Dermis microvascular lymphatic vessel endothelial cell (primary cell): ENCODE results near the gene SLC25A30. TPM values are rescaled to one million over a fixed set of nuclear protein-coding genes. Genes with fewer than 3 reads are reported as not detected.
A peak's percentile ranks its signal among the peaks of the same experiment; 100 is the strongest.
"Not testable (repeated sequence)": the region's sequence is repeated elsewhere in the genome, so short reads cannot be mapped to it uniquely, and the experiment has no call there.

Experiments
- DNase-seq, 2 donors: peaks; one replicate each; pipeline versions ENCODE4 v3.0.0 to v3.0.0-alpha.2; 2010; ENCODE audit warnings: low read depth in 2 of 2
- total RNA-seq: library from RNA; depleted of rRNA; stranded (reverse); fragments of >200 nt; gene quantifications from 2 replicates; pipeline ENCODE4 v1.2.1, GENCODE V29; 2014

SLC25A30 gene
- total RNA-seq, 1 donor from 2014 or later, result 9.4 TPM

DNA sequence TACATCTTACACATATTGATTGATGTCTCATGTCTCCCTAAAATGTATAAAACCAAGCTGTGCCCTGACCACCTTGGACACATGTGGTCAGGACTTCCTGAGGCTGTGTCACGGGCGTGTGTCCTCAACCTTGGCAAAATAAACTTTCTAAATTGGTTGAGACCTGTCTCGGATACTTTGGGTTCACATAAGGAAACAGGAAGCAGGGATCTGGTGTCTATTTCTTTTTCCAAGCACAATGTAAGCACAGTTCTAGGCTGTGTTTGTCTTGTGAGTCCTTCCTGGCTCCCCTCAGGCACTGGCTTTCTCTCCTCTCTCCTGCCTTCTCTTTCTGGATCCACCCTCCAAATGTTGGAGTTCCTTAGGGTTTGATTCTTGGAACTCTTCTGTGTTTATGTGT is 49.6 kb downstream of the SLC25A30 start:
- DNase-seq, result no peak

DNA sequence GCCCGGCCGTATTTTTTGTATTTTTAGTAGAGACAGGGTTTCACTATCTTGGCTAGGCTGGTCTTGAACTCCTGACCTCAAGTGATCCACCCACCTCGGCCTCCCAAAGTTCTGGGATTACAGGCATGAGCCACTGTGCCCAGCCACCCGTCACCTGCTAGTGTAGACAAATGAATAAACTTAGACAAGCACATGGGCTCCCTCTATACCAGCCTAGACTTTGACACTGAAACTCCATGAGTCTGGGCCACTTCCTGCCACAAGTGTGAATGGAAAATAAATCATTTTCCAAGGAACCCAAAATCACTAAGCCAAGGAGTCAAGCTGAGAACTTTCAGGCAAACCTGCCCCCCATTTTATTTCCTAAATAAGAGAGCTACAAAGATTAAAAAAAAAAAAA is 50.2 kb downstream of the SLC25A30 start:
- no peak for DNase-seq

DNA sequence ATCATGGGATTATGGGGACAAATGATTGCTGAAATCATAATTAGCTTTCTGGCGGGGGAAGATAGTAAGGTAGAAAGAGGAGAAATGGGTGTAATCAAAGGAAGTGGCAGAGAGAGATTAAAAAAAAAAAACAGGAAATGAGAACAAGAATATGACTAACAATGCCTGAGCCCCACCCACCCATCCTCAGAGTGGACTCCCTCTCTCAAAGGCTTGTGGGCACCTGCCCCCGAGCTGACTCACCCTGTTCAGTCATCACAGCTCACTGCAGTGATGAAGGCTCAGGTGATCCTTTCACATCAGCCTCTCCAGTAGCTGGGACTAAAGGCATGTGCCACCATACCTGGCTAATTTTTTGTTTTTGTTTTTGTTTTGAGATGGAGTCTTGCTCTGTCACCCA is 50.8 kb downstream of the SLC25A30 start:
- DNase-seq, result peak; percentile 33 to 90

DNA sequence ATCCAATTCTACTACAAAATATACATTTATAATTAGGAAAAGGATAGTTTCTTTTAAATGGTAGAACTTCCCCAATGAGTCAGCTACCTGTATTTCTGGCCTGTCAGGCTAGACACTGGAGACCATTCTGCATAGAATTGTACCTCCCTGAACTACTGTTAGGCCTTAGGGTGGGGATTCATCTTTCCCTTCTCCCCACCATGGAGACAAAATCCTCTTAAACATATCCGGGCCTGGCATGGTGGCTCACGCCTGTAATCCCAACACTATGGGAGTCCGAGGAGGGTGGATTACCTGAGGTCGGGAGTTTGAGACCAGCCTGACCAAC is 52.7 kb downstream of the SLC25A30 start:
- DNase-seq, result no peak

DNA sequence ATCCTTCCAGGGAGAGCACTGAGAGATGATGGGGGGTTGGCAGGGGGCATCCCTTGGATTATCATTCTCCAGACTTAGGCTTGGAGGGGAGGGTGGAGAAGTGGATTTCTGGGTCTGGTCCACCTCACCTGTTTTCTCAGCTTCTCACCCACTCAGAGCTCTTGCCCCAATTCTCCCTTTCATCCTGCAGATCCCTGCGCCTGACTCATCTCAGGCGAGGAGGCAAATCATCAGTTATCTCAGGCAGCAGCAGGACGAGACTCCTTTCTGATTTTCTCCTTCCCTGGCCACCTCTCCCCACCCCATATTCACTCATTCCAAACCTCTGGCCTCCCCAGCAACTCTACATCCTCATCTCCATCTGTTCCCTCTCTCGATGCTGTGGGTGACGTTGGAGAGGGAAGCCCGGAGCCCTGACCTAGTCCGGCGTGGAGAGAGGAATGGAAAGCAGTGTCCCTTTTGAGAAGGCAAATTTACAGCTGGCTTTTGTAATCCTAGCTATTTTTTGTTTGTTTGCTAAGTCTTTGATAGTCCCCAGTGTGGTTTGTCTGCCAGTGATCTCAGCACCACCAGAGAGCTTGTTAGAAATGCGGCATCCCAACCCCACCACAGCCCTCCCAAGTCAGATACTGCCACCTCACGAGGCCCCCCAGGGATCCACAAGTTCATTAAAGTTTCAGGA is 53.2 kb downstream of the SLC25A30 start:
- DNase-seq, result no peak

DNA sequence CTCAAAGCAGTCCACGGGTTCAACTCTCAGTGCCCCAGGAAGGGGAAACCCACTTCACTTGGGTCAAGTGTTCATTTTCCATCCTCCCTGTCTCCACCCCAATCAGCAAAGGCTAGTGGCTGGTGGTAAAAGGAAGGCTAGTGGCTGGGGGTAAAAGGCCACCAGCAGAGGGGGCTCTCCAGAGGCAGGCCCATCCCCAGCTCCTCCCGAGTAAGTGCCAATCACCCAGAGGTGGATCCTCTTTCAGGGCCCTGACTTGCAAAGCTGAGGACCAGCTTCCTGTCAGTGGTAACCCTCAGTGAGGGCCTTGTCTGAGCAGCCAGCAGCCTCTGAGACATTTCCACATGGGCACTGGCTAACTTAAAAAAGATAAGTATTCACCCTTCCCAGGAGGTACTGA is 55.2 kb downstream of the SLC25A30 start:
- DNase-seq, result no peak

DNA sequence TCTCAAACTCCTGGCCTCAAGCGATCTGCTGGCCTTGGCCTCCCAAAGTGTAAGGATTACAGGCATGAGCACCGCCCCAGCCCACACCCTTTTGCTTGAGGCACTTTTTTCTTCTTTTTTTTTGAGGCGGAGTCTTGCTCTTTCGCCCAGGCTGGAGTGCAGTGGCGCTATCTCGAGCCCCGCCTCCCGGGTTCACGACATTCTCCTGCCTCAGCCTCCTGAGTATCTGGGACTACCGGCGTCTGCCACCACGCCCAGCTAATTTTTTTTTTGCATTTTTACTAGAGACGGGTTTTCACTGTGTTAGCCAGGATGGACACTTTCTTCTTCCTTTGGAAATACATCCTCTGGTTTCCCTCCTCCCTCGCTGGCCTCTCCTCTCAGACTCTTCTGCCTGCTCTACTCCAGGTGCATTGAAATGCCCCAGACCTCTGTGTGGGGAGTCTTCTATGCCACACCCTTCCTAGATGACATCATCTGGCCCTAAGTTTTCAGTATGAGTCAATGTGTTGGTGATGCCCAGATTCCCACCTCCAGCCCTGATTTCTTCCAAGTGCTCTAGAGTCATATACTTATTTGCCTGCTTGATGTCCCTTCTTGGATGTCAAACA is 56.5 kb downstream of the SLC25A30 start:
- peak in 1 of 2 donors; percentile 19 for DNase-seq

DNA sequence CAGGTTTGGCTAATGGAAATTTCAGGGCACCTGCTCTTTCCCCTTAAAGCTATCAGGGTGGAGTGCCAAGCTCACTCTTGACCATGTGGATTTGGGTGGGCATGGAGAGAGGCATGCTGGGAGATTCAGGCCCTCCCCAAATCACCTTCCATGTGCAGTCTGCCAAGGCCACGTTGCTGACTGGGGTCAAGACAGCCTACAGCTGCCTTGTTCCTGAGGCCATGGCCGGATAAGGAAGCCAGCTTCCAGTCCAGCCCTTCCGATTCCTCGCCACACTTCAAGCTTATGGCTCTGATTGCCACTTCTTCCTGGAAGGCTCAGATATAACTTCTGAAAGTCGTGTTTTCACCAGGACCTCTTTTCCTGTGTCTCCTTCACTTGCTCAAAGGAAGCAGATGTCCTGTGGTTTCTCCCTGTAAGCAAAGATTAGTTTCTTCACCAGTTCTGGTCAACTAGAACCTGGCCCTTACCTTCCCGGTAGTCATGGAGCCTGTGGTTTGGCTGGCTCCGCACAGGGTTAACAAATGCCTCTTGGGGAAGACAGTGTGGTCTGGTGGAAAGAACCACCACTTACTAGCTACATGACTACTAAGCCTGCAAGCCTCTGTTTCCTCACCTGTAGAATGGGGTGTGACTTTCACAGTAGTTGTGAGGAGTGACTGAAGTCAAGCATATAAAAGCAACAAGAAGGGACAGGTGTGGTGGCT is 61.1 kb downstream of the SLC25A30 start:
- DNase-seq, result no peak

DNA sequence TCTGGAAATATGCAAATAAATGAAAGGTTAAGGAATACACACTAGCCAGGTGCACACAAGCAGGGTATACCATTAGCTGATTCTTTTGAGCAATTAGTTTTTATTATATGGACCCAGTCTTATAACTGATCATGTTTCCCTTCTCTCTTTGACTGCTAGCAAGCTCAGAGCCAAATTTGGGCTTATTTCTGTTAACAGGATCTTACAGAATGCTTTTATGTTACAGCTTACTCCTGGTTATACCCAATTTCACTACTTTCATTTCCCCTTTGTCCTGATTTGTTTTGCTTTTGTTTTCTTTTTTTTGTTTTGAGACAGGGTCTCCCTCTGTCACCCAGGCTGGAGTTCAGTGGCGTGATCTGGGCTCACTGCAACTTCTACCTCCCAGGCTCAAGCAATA is 64.3 kb downstream of the SLC25A30 start:
- no peak for DNase-seq

DNA sequence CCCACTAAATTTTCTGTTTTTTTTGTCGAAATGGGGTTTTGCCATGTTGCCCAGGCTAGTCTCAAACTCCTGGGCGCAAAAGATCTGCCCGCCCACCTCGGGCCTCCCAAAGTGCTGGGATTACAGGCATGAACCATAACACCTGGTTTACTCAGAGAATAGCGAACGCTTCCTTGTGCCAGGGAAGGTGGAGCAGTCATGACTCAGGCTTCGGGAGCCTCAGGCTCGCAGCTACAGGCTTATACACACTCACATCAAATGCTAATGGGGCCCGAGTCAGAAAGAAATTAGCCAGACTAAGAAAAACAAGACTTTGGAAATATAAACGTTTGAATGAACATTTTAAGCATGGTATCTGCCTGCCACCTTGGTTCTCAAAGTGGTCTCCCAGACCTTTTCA is 66.1 kb downstream of the SLC25A30 start:
- no peak for DNase-seq

DNA sequence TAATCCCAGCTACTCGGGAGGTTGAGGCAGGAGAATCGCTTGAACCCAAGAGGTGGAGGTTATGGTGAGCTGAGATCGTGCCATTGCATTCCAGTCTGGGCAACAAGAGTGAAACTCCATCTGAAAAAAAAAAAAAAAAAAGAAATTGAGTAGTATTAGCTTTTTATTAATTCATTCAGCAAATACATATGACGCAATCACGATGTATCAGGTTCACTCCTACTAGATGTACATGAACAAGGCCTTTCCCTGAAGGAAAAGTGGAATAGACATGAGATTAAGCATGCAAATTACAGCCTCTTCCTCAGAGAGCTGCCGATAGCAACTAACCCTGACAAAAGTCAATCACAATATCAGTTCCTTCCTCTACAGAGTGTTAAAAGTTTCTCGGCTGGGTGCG is 68.0 kb downstream of the SLC25A30 start:
- DNase-seq, result no peak

DNA sequence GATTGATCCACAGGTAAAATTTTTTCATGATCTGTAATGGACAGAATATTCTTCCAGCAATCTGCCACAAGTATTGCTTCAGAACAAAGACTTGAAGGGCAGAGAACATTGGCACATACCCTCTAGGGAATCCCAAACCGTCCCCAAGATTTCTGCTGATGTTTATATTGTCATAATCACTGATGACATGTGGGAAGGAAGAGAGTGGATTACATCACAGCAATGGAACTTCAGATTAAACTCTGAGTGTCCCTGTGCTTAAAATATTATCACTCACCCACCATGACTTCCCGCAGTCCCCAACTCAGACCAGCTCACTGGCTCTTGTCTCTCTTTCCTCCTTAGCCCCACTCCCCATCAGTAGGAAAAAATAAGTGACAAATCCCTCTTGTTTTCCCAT is 68.7 kb downstream of the SLC25A30 start:
- no peak for DNase-seq

DNA sequence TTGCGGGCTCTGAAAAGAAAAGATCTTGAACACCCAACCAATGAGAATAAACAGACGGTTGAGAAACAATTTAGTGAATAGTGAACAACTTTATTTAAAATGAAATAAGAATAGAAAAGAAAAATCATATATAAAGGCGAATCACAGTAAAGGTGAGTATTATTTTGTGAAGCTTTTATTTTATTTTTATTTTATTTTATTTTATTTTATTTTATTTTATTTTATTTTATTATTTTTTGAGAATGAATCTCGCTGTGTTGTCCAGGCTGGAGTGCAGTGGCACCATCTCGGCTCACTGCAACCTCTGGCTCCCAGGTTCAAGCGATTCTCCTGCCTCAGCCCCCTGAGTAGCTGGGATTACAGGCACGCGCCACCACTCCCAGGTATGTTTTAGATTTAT is 74.1 kb downstream of the SLC25A30 start:
- not testable (repeated sequence) for DNase-seq

Other genes starting within 250 kb of the SLC25A30 start
- not detected in 2 replicates for gene KCTD4, start 217.3 kb downstream of the SLC25A30 start, total RNA-seq
- 1,518 and 2,978 TPM in 2 replicates for gene TPT1, start 77.2 kb downstream of the SLC25A30 start, total RNA-seq
- gene COG3, start 46.6 kb upstream of the SLC25A30 start, total RNA-seq, result 21.6 and 25.7 TPM in 2 replicates
- gene ERICH6B, start 197.4 kb upstream of the SLC25A30 start, total RNA-seq, result not detected in 2 replicates